Endothelial cell (in vitro differentiated cells): ENCODE results near the gene CENPX. TPM values are rescaled to one million over a fixed set of nuclear protein-coding genes. Genes with fewer than 3 reads are reported as not detected.

ENCODE experiments used
- DNase-seq: peaks from one replicate; pipeline ENCODE4 v3.0.0; 2021; ENCODE audit warnings: low spot score
- H3K27ac Mint-ChIP-seq: one replicate; pipeline ENCODE4 v1.8.0; 2021; ENCODE audit warnings: mixed read lengths, inconsistent platforms; ENCODE audit not compliant: unreplicated experiment
- H3K27me3 Mint-ChIP-seq: one replicate; pipeline ENCODE4 v1.8.0; 2021; ENCODE audit warnings: mild to moderate bottlenecking, moderate library complexity, mixed read lengths, inconsistent platforms; ENCODE audit not compliant: unreplicated experiment
- H3K36me3 Mint-ChIP-seq: one replicate; pipeline ENCODE4 v1.8.0; 2021; ENCODE audit warnings: mild to moderate bottlenecking, low read depth, mixed read lengths, inconsistent platforms; ENCODE audit not compliant: unreplicated experiment
- H3K4me1 Mint-ChIP-seq: one replicate; pipeline ENCODE4 v1.8.0; 2021; ENCODE audit warnings: mild to moderate bottlenecking, mixed read lengths, inconsistent platforms; ENCODE audit not compliant: unreplicated experiment
- H3K4me3 Mint-ChIP-seq: one replicate; pipeline ENCODE4 v1.8.0; 2021; ENCODE audit warnings: mild to moderate bottlenecking, mixed read lengths, inconsistent platforms; ENCODE audit not compliant: unreplicated experiment
- H3K9me3 Mint-ChIP-seq: one replicate; pipeline ENCODE4 v1.8.0; 2021; ENCODE audit warnings: mixed read lengths, inconsistent platforms; ENCODE audit not compliant: unreplicated experiment
- total RNA-seq: library from RNA; stranded (reverse); fragmentation: NEBNext Ultra II Directional; extraction: Animal tissue kit (Norgen Biotek cat#: 25700); gene quantifications from one replicate; pipeline ENCODE4 v1.2.1, GENCODE V29; 2021; ENCODE audit not compliant: unreplicated experiment
- TF ChIP-seq, protein P1 (sequence below): fragments of 200-600 bp; sonication (generic); IDR thresholded peaks from one replicate; pipeline ENCODE4 v1.5.0; 2021; ENCODE audit warnings: antibody characterized with exemption; ENCODE audit not compliant: unreplicated experiment

Gene CENPX
- total RNA-seq, 1 donor from 2014 or later = 42.9 TPM

DNA sequence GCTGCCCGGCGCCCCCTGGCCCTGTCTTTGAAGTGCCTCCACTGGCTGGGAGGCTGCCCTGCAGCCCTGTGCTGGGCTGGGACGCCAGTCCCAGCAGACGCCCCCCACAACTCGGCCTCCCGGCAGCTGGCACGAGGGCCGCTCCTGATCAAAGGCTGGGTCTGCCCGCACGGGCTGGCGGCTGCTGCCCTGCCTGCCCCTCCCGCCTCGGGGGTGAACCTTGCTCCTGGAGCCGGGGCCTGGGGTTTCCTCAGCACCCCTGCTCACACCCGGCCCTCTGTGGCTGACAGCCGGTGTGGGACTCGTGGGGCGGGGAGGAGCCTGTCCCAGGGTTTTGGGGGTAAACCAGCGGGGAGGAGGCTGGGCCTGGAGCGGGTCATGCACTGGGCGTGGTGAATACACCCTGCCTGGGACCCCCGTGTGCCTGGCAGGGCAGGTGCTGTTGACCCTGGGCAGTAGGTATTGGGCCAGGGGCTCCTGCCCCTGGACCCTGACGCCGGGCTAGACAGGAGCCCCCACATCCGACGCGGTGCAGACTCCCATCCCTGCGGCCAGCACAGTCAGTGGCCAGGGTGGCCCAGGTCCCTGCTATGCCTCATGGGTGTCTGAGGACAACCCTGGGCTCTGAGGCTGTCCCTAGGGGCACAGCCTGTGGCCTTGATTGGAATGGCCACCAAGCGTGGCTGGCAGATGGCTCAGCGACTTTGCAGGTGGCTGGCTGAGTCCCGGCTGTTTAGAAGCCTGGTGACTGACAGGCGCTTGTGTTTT lies 21.7 kb downstream of the CENPX start:
- H3K27me3 Mint-ChIP-seq = peaks cover 1% of the 10 kb centered on the region
- no peaks in the 10 kb centered on the region for H3K36me3 Mint-ChIP-seq
- H3K4me1 Mint-ChIP-seq = peaks cover 8% of the 10 kb centered on the region
- TF ChIP-seq, protein P1, sequence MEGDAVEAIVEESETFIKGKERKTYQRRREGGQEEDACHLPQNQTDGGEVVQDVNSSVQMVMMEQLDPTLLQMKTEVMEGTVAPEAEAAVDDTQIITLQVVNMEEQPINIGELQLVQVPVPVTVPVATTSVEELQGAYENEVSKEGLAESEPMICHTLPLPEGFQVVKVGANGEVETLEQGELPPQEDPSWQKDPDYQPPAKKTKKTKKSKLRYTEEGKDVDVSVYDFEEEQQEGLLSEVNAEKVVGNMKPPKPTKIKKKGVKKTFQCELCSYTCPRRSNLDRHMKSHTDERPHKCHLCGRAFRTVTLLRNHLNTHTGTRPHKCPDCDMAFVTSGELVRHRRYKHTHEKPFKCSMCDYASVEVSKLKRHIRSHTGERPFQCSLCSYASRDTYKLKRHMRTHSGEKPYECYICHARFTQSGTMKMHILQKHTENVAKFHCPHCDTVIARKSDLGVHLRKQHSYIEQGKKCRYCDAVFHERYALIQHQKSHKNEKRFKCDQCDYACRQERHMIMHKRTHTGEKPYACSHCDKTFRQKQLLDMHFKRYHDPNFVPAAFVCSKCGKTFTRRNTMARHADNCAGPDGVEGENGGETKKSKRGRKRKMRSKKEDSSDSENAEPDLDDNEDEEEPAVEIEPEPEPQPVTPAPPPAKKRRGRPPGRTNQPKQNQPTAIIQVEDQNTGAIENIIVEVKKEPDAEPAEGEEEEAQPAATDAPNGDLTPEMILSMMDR = no peak
- no peak overlapping the region for H3K4me3 Mint-ChIP-seq
- no peak for DNase-seq
- H3K27ac Mint-ChIP-seq = no peak overlapping the region
- H3K9me3 Mint-ChIP-seq = no peaks in the 10 kb centered on the region

DNA sequence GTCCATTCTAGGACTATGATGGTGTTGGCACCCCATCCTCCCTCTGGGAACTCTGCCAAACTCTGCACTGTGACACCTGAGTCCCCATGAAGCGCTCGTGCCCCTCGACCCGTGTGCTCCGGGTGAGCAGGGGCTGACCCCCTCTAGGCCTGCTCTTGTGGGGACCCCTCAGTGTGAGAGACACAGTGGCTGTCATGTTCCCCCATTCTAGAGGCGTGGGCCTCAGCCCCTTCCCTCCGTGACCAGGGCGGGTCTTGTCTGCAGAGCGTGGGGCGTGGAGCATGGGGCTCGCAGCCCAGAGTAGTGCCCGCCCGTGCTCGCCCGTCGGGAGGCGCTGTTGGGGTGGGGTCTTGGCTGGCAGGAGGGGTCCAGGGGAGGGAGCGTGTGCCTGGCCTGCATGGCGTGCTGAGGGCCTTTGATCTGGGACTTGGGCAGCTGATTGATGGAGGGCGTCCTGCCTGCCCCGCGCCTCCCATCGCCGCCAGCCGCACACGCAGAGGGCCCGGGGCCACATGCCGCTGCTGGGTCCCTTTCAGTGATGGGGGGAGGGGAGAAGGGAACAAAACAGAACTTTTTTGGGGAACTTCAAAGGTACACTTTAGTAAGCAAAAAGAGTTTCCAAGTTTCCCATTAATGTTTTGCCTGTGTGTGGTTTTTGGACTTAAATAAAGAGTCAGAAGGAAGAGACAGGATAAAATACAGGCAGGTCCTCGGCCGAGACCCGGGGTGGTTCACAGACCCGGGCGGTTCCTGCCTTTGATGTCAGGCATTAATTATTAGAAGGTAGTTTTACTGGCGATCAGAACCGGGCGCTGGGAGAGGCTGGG lies 22.5 kb downstream of the CENPX start:
- peaks cover 6% of the 10 kb centered on the region for H3K4me1 Mint-ChIP-seq
- TF ChIP-seq, protein P1 = no peak
- H3K36me3 Mint-ChIP-seq = no peaks in the 10 kb centered on the region
- no peak overlapping the region for H3K4me3 Mint-ChIP-seq
- H3K27ac Mint-ChIP-seq = no peak overlapping the region
- no peaks in the 10 kb centered on the region for H3K9me3 Mint-ChIP-seq
- H3K27me3 Mint-ChIP-seq = no peaks in the 10 kb centered on the region
- DNase-seq = no peak

DNA sequence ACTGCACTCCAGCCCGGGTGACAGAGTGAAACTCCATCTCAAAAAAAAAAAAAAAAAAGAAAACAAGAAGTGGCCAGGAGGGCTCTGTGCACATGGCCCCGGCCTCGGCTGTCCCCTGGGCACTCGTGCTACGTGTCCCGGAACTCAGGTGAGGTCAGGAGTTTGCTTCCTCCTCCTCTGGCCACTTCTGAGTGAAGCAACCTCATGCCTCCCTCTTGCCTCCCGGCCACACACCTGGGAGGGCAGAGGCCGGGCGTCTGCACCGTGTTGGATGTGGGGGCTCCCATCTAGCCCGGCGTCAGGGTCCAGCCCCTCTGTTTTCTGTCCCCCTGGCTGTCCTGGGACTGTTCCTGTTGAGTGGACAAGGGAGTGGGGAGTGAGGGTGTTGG lies 23.1 kb downstream of the CENPX start:
- Mint-ChIP-seq H3K9me3 (no peaks in the 10 kb centered on the region), H3K27me3 (no peaks in the 10 kb centered on the region), H3K36me3 (no peaks in the 10 kb centered on the region), H3K4me1 (peaks cover 6% of the 10 kb centered on the region), H3K27ac (no peak overlapping the region), H3K4me3 (no peak overlapping the region)
- DNase-seq = no peak
- TF ChIP-seq, protein P1 = no peak

DNA sequence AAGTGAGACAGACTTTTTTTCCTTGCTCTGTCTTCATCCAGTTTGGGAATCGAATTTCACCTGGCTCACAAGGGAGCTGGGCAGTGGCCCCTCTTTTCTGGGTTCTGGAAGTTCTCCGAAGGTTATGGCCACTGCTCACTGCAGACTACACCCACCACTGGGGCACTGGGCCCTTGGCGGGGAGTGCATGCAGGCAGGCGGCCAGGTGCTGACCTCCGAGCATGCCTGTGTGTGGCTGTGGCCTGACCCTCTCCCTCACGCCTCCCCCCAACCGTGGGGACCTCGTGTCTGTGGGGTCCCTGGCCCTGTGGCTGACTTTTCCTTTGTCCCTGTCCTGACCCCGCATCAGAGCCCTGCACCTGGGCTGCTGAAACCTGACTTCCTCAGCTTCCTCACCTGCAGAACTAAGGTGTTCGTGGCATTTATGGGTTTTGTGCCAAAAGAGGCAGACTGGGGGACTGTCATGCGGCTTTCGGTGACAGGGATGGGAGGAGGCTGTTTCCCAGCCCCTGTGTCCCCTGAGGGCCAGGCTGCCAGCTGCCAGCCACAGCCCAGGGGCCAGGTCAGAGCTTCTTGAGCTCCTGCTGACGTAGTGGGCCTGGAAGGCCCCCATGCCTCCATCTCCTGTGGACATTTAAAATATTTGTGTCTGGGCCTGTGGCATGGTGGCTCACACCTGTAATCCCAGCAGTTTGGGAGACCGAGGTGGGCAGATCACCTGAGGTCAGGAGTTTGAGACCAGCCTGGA lies 23.8 kb downstream of the CENPX start:
- no peak overlapping the region for H3K27ac Mint-ChIP-seq
- H3K27me3 Mint-ChIP-seq = no peaks in the 10 kb centered on the region
- DNase-seq = no peak
- H3K4me1 Mint-ChIP-seq = peaks cover 6% of the 10 kb centered on the region
- no peaks in the 10 kb centered on the region for H3K9me3 Mint-ChIP-seq
- H3K36me3 Mint-ChIP-seq = no peaks in the 10 kb centered on the region
- TF ChIP-seq, protein P1 = no peak
- H3K4me3 Mint-ChIP-seq = no peak overlapping the region
